HCEC 1CT (cell line): Measurements from ENCODE around the gene RRN3.
"Not testable (repeated sequence)": the region's sequence is repeated elsewhere in the genome, so short reads cannot be mapped to it uniquely, and the experiment has no call there.

Experiments
- DNase-seq: peaks from one replicate; pipeline ENCODE4 v3.0.0-alpha.2; 2017

RRN3 gene

DNA sequence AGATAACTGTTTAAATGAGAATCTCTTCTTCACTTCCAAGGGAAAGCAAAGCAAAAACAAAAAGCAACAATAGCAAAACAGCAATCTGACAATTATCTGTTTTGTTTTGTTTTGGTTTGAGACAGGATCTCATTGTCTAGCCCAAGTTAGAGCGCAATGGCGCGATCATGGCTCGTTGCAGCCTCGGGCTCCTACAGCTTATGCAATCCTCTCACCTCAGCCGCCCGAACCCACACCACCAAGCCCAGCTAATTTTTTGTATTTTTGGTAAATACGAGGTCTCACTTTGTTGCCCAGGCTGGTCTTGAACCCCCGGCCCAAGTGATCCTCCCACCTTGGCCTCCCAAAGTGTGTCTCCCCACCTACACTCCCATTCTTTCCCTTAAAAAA, 2.5 kb upstream of the RRN3 start:
- DNase-seq, result not testable (repeated sequence)

DNA sequence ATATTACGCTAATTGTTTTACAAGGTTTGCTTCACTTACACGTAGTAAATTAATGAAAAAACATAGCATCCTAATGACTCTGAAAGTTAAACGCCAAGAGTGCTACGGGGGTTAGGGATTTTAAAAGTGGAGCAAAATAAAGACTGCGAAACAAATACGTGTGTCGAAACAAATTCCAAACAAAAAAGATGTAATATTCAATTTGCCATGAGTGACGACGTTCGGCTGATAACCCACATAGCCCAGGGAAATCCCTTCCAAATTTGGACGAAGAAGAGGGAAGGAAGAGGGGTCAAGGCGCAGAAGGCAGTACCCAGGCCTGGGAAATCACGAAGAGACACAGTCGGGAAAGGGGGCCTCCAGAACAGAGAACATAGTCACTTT, 509 bp downstream of the RRN3 start:
- DNase-seq, result not testable (repeated sequence)

DNA sequence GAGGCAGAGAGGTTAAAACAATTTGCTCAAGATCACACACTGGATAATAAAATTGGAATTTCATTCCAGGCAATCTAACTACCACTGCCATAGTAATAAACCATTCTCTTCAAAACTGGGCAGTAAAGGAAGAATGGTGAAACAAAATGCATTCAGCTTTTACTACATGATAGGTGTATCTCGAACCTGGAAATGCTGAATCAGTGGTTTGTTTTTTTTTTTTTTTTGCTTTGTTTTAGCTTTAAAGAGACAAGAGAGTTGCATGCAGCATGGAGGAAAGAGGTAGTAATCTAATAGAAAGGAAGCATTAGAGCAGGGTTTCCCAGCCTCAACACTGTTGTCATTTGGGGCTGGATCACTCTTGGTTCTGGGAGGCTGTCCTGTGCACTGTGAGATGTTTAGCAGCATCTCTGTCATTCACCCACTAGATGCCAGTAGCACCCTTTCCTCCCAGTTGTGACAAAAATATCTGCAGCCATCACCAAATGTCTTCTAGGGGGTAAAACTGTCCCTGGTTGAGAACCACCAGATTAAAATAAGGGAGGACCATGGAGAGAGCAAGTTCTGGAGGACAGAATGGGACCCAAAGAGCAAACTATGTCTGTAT, 3.3 kb downstream of the RRN3 start:
- DNase-seq, result not testable (repeated sequence)

DNA sequence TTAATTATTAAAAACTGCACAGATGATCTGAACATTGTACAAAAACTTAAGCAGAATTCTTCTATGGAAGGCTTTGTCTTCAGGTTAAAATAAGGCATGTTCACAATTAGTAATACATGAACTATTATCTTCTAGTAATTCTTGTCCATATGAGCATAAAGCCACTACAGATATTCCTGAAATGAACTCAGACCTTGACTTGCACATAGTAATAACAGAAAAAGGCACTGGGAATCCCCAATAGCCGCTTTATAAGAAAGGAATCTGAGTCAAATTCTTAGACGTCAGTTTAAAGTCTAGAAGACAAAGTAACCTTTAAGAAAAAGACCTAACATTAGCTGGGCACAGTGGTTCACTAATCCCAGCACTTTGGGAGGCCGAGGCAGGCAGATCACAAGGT, 11.3 kb downstream of the RRN3 start:
- DNase-seq, result not testable (repeated sequence)

DNA sequence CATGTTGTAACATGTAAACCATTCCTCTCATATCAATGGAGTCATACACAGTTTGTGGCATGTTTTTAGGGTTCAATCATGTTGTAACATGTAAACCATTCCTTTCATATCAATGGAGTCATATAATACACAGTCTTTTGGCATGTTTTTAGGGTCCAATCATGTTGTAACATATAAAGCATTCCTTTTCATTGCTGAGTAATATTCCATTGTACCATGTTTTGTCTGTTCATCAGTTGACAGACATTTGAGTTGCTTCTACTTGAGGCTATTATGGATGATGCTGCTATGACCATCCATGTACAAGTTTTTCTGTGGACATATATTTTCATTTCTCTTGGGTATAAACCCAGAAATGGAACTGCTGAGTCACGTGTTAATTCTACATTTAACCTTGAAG, 13.2 kb downstream of the RRN3 start:
- not testable (repeated sequence) for DNase-seq

DNA sequence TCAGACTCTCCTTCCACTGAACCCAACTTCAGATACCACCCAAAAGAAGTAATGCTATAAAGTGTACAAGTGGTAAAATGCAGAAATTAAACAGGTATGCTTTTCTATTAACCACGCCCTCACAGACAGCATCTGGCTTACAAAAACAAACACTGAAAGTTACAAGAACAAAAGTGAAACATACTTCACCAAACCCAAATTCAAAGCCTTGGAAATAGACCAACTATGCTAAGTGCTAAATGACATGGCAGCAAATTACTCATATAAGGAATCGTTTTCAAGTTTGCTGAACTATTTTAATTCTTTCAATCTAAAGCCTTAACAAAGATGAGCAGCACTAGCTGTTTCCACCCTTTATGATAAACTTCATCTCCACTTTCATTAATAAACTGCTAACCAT, 17.9 kb downstream of the RRN3 start:
- not testable (repeated sequence) for DNase-seq

DNA sequence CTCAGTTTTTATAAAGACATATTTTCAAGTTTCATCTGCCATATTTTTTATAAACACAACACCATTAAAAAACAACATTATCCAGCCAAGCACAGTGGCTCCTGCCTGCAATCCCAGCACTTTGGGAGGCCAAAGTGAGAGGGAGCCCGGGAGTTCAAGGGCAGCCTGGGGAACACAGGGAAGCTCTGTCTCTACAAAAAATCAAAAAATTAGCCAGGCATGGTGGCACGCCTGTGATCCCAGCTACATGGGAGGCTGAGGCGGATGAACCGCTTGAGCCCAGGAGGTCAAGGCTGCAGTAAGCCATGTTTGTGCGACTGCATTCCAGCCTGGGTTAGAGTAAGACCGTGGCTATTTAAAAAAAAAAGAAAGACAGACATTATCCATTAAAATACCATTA, 21.0 kb downstream of the RRN3 start:
- no peak for DNase-seq

DNA sequence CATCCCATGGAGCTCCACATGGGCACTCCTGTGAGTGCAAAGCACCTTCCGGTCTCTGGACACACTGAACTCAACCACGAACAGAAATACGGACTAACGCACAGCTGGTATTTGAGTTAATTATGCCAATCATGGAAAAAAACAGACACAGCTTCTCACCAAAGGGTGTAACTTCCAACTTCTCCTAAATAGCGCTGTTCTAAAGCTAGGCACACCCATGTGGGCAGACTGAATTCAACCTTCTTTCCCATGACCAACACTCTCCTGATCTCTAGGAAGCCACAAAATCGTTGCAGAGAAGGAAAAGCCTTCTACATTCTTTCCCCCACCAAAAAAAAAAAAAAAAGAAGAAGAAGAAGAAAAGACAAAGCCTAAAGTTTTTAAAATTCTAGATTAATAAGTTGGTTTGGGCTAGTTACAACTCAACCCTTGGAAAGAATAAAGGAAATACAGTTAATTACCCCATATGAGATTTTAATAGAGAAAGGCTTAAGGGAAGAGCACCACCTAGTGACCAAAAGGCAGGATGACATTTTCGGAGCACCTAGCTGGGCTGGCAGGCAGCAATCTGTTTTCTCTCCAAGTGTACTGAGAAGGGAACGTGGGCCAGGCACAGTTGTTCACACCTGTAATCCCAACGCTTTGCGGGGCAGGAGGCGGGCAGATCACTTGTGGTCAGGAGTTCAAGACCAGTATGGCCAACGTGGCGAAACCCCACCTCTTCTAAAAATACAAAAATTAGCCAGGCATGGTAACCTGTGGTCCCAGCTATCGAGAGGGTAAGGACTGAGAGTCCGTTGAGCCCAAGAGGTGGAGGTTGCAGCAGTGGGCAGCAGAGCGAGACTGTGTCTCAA, 21.9 kb downstream of the RRN3 start:
- not testable (repeated sequence) for DNase-seq

DNA sequence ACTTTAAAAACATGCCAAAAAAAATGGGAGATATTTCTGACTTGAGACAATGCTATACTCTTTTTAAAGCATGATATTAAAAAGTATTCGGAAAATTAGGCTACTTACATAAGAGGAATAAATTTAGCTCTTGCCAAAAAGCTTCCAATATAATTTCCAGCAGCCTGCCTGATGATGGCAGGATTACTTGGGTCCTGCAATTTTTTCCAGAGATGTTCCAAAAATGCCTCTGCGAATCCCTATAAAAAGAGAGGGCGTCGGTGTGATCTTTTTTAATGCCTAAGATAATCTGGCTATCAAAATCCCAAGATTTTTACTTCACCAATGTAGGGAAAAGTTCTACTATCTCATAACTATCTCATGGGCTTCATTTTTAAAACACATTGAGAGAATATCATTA, 23.1 kb downstream of the RRN3 start:
- not testable (repeated sequence) for DNase-seq

DNA sequence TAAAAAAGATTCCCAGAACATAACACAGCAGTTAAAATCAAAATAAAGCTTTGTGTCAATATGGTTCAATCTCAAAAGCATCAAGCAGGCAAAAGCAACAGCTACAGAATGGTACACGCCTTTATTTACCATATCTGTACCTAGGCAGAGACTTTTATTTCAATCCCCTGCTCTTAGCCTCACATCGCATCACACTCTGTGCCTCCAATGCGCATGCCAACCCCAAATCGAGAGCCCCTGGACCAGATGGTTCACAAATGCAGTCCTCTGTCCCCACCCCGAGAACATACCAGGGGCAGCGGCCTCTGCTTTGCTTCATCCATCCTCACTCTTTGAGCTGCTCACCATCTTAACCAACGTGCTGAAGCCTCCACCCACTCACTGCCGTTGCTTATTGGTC, 27.4 kb downstream of the RRN3 start:
- not testable (repeated sequence) for DNase-seq

DNA sequence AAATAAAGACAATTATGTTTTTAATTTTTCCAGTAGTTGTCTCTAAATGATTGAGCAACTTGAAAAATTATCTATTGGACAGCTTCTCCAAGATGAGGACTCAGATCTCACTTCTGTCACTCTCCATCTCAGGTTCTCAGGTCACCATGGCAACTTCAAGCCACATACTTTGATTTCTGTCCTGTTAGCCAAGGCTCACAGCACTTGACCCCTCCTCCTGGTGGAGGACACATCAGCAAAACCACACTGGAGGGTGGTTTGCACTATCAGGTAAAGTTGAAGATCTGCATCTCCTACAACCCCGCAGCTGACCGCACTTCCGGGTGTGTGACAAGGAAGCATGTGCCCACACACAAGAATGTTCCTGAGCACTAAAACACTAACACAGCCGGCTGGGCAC, 28.1 kb downstream of the RRN3 start:
- not testable (repeated sequence) for DNase-seq

DNA sequence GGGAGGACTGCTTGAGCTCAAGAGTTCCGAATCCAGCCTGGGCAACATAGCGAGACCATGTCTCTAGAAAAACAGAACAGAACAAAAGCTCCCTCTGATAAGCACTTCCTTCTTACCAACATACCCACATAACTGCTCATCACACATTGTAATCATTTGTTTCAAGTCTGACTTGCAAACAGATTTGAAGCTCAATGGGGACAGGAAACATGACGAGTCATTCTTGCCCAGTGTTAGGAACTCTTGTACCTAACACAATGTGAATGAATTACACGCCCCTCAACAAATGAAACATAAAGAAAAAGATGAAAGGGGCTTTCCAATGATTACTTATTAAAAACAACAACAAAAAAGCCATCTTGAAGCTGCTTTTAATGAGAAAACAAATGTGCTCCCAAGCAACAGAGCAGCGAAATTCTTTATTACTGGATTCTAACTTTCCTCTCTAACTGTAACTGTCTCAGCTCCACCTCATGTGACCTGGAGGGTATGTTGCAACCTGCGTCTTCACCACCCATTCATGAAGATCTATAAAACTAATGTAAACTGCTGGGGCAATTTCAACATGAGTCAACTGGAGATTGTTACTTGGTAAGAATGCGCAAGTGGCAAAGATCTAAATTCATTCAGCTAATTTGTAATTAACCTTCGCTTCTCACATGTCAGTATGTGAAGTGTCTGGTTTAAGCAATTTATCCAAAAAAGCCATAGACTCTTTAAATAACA, 31.8 kb downstream of the RRN3 start:
- not testable (repeated sequence) for DNase-seq

DNA sequence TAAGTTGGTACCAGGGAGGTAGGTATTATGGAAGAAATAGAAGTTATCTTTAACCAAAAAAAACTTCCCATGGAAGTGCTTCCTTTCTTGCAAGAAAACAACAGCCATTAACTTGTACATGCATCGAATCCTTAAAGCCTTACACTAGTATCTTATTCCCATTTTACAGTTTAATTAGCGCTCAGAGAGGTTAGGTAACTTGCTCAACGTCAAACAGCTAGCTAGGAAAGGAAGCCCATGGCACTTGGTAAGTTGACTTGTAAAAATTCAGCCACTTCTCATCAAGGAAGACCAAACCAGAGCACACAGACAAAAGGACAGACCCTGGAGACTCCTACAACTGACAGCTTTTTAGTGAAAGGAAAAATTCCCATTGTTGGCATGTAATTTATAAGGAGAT, 34.7 kb downstream of the RRN3 start:
- DNase-seq, result no peak

DNA sequence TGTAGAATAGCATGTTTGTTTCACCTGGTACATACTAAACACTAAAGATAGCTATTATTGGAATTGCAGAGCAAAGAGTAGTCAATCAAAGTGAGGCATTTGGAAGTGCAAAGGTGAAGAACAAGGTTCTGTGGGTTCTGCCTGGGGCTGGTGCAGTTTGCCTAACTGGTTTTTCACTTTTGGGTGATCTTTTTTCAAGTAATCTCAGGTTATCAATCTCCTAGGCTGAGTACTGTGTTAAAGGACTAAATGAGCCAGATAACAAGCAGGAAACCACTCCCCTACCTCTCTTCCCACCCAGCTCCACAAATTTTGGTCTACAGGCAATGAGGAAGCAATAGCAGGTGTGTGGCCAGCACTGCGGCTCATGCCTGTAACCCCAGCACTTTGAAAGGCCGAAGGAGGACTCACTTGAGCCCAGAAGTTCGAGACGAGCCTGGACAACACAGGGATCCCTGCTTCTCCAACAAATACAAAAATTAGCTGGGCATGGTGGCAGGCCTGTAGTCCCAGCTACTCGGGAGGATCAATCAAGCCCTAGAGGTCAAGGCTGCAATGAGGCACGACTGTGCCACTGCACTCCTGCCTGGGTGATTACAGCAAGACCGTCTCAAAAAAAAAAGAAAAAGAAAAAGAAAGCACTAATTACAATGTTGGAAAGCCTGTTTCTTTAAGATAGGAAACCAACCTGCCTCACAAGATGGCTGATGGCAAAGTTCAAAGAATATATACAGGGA, 36.2 kb downstream of the RRN3 start:
- no peak for DNase-seq

DNA sequence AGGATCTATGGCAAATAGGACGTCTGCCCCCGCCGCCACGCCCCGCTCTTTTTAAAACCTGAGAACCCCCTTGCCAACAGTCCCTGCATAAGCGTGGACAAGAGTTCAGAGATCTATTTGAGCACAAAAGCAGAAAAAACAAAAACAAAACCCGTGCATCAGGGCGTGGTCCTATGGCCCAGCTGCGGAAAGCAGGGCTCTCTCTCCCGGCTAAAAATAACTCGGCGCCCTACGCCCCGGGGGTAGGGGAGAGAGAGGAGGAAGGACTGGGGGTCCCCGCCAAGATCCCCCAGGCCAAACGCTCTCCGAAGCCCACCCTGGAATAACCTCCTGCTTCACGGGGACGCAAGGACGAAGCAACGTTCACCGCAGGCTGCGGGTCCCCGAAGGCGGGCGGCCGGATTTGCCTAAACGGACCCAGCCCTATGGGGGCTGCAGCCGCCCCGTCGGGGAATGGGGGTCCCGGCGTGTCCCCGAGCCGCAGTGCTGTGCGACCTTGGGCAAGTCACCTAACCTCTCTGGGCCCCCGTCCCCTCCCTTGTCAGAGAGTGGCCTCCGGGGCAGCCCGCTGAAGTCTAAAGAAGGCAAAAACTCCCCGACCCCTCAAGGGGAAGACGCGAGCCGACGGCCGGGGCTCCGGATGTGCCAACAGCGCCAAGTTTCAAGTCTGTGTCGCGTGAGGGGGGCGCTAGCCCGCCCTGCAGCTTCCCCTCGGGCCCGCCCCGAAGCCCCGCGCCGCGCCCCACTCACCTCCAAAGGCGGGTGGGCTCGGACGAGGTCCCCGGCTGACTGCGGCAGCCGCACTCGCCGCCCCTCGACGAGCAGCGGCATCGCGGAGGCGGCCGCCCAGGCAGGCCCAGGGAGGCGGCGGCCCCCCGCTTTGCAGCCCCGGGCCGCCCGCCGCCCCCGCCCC, 38.7 kb downstream of the RRN3 start:
- DNase-seq, result peak; percentile 21

DNA sequence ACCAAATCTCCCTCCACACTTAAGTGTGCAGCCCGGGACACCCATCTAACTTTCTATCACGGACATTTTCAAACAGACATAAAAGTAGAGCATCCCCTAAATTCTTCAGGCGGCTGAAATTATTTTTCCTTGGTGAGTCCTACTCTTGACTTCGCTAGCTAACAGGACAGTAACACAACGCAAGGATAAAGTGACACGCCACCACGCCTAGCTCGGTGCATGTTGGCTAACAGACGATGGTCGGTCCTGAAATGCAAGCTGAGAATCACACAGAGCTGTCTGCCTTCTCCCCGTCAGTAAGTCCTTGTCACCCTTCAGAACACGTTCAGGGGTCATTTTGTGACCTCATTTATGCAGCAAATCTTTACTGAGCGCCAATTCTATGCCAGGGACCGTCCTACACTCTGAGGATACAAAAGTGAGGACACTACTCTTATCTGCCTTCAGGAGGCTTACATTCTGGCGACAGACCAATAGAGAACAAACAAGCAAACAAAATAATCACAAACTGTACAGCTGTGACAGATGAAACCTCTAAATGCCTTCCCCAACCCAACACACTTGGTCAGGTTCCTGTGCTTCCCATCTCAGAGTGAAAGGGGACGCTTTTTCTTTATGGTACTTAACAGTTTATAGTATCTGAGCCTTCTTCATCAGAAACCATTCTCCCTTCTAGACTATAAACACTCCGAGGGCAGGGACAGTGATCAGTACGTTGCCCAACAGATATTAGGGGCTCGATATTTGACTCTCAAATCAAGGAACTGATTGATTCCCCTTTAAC, 39.5 kb downstream of the RRN3 start:
- DNase-seq, result no peak

DNA sequence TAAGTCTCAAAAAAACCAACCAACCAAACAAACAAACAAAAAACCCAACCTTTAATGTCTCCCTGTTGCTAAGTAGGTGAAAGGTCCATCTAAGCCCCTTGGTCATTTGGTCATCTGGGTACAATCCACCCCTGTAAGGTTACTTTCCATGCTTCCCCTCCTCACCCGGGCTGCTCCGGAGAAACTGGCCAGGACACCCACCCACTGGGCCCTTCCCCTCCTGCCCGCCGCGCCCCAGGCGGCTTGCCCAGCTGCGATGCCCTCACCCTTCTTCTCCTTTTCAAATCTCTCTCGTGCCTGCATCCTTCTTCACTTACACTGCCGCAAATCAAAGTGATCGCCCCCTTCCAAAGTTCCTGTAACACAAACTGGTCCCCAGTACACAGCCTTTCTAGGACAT, 40.2 kb downstream of the RRN3 start:
- no peak for DNase-seq

DNA sequence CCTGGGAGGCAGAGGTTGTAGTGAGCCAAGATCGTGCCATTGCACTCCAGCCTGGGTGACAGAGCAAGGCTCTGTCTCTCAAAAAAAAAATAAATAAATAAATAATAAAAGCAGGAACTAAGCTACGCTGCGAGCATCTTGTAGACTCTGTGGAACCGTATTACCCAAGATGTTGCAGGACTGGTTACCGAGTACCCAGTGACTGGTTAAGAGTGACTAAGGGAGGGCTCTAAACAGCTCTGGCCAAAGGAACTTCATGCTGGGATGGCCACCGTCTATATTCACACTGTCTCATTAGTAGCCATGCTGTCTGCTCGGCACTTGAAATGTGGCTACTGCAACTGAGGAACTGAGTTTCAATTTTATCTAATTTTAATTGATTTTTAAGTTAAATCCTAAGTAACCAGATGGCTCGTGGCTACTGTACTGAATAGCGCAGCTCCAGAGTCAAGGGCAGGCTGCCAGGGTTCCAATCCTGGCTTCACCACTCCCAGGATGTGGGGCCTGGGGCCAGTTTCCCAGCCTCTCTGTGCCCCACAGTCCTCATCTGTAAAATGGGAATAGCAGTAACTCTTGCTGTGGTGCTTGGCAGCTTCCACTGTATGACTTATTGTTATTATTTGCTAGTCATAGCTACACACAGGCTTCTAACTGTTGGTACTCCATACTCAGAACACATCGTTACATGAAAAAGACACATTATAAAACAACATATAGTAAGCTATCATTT, 41.2 kb downstream of the RRN3 start:
- no peak for DNase-seq

DNA sequence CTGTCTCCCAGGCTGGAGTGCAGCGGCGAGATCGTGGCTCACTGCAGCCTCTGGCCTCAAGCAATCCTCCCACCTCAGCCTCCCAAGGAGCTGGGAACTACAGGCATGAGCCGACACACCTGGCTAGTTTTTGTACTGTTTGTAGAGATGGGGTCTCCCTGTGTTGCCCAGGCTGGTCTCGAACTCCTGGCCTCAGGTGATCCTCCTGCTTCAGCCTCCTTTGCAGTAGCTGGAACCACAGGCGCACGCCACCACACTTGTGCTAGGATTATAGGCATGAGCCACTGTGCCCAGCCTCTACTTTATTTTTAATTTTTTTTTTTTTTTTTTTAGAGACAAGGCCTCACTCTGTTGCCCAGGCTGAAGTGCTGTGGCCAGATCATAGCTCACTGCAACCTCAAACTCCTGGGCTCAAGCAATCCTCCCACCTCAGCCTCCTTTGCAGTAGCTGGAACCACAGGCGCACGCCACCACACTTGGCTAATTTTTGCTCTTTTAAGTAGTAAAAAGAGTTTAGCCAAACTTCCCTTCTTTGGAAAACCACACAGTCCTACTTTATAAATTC, 42.6 kb downstream of the RRN3 start:
- DNase-seq, result no peak

DNA sequence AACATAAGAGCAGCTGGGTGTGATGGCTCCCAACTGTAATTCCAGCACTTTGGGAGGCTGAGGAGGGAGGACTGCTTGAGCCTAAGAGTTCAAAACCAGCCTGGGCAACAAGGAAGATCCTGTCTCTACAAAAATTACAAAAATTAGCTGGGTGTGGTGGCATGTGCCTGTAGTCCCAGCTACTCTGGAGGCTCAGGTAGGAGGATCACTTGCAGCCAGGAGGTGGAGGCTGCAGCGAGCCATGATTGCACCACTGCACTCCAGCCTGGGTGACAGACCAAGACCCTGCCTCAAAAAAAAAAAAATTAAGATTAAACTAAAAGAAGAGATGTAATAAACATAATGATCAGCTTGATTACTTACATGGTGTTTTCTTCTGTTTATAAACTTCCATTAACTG, 43.6 kb downstream of the RRN3 start:
- not testable (repeated sequence) for DNase-seq
